ENCODE data around the gene DEPDC5. TPM values are rescaled to one million over a fixed set of nuclear protein-coding genes. Genes with fewer than 3 reads are reported as not detected.

The DEPDC5 gene
- total and polyA plus RNA-seq, 2 of the 8 experiments (the other 6 are each of a cell fraction or from before 2014, with no cell fraction given), result 18.3 to 26.5 TPM

GRCh38 chr22:31952472-31952871, 198.7 kb downstream of the DEPDC5 start (continued):
- no peak for TF ChIP-seq ATF2 (IDR thresholded peaks at IDR 0.05; ENCODE audit: low read length)
